Hindlimb muscle (tissue), 1 donor: ENCODE data around the gene KLF13. TPM values are rescaled to one million over a fixed set of nuclear protein-coding genes. Genes with fewer than 3 reads are reported as not detected.

Experiments used
- DNase-seq: peaks from one replicate; pipeline ENCODE4 v3.0.0-alpha.2; 2013
- polyA plus RNA-seq: library from polyadenylated mRNA; unstranded; fragments of 120-200 nt; gene quantifications from one replicate; pipeline ENCODE4 v1.2.1, GENCODE V29; 2013; ENCODE audit not compliant: insufficient read length

The KLF13 gene
- polyA plus RNA-seq, 1 donor = 37.5 TPM

DNA sequence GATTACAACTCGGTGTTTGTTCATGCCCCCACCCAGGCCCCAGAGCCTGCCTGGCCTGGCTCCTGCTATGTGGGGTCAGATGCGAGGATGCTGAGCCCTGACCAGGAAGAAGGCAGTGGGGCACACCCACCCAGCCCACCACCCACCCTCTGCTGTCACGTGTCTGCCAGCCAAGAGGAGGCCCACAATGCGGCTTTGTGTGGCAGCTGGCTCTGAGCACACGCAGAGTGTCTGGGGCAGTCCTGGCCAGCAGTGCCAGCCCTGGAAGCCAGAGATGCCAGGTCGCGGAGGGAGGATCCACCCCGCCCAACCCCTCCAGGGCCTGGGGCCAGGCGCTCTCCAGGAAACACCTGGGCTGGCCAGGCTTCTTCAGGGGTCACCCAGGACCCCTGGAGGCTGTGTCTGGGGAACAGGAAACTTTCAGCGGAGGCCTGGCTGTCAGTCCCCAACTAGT is 26.4 kb upstream of the KLF13 start:
- DNase-seq = no peak

GRCh38 chr15:31300981-31301672 is 25.5 kb upstream of the KLF13 start:
- no peak for DNase-seq

GRCh38 chr15:31301673-31301990 is 25.0 kb upstream of the KLF13 start:
- no peak for DNase-seq

GRCh38 chr15:31302029-31302657 is 24.5 kb upstream of the KLF13 start:
- no peak for DNase-seq

DNA sequence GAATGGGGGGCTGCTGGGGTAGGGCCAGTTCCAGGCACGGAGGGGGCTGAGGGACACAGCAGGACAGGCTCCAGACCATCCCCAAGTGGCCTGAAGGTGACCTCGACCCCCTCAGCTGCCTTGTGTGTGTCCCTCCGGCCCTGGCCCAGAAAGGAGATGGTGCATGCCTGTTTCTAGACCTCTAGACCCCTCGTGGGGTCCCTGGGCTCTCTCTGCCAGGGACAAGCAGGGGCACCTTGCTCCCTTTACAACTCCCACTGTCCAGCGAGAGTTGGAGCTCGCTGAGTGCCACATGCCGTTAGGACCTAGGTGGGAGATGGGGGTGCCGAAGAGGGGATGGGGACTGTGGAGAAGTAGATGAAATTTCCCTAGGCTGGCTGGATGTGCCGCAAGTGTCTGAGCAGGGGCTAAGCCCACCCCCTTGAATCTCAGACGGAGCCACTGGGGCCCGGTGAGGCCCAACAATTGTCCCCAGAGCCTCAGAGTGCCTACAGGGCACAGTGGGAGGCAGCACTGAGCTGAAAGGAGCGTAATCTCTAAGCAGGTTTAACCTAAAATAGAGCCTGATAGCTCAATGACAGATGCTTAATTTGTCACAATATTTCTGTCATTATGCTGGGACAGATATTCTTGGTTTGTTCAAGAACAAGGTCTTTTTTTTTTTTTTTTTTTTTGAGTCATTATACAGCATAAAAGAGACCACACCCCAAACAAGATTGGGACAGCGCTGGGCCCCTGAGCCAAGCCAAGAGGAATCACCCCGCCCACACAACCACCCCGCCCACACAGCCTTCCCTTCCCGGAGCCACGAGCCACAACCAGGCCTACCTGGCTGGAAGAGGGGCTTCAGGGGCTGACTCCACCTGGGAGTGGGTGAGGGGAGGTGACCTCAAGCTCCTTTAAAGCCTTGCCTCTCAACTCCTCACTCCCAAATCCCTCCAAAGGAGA is 23.6 kb upstream of the KLF13 start:
- DNase-seq = no peak

GRCh38 chr15:31303726-31304648 is 22.6 kb upstream of the KLF13 start:
- no peak for DNase-seq

DNA sequence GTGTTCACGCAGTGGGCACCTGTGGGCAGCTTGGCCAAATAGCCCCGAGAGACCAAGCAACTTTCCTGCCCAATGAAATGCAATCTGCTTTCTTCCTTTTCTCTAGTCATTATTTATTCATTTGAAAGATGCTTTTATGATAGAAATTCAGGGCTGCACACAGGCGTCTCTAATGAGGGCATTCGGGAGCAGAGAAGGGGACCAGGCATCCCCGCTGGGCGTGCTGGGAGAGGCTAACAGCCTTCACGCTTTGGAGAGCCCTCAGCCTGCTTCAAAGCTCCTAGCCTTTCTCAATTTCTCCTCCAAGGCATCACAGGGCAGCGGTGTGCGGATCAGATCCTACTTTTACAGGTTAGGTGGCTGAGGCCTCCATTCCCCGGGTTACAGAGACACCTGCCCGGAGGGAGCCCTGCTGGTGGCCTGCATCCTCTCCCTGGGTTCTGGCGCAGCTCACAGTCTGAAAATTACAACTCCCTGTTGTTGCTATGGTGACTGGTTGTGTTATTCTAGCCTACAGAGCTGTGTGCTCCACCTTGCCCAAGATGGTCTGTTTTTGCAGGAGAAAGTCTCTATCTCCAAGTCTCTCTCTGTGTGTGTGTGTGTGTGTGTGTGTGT is 21.8 kb upstream of the KLF13 start:
- no peak for DNase-seq

DNA sequence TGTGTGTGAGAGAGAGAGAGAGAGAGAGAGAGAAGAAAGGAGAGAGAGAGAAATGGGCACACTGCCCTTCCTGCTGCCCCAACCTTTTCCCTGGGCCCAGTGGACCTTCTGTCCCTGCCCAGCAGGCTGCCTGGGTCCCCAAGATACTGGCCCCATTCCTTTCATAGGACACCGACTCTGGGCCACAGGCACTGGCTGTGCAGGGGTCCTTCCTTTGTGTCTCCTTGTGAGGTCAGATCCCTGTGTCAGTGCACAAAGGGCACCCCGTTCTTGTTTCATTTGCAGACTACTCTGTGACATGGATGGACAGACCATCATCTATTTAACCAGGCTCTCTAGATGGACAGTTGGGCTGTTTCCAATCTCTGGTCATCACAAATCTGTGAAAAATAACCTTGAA is 21.3 kb upstream of the KLF13 start:
- no peak for DNase-seq

DNA sequence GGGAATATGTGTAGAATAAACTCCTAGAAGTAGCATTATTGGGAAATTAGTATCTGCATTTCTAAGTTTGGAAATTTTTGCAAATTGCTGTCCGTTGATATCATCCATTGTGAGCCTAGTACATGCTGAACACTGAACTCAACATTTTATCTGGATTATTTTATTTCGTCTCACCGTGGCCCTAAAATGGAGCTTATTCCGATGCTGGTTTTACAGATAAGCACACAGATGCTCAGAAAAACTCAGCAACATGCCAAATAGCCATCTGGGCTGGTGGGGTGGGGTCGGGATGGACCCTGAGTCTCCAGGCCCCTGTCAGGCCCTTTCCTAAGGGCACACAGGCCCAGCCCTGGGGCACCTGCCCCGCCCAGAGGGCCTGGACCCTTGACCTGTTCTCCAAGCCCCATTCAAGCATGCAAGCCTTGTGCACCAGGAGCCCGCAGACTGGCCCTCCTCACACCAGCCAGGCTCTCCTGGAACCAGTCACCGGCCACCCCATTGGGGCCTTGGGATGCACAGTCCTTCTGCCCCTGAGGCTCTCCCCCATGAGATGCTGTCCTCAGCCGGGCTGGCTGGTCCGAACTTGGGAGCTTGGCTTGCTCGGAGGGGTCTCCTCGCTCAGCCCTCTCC is 20.7 kb upstream of the KLF13 start:
- DNase-seq = no peak

GRCh38 chr15:31306426-31307269 is 20.0 kb upstream of the KLF13 start:
- no peak for DNase-seq

DNA sequence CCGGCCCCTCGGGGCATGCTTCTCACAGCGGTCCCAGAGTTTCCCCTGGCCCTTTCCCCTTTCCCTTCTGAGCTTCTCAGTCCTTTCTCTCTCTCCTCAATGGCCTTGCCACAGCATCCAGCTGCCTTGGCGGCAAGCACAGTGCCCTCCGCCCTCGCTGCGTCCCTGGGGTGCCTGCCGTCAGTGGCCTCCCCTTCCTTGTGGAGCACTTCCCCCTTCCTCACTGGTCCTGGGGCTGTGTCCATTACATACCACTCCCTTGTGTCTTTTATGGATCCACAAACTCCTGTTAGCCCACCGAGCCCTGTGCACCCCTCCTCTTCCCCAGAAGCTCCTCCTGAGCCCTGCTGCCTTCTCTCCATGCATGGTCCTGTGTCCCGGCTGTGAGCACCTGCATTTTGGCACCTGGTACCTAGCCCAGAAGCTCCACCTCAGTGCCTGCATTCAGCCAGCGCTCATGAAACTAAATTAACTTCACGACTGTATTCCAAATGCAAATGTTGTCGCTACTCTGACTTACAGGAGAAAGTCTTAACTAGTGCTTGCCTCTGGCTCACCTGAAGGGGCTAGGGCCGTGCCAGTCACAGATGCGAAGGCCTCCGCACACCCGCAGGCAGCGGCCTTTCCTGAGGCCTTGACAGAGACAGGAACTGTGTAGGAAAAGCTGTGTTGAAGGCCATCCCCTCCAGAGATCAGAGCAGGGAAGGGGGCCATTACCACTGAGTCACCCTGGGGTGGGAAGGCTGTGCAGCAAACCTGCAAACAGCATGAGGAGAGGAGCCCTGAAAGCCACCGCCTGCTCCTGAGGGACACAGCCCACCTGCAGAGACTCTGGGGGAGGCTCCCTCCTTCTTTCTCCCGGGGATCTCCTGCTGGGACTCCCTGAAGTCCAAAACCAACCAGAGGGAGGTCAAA is 19.1 kb upstream of the KLF13 start:
- no peak for DNase-seq

- DNase-seq = no peak
Measured at GRCh38 chr15:31308185-31308639, 18.4 kb upstream of the KLF13 start.

DNA sequence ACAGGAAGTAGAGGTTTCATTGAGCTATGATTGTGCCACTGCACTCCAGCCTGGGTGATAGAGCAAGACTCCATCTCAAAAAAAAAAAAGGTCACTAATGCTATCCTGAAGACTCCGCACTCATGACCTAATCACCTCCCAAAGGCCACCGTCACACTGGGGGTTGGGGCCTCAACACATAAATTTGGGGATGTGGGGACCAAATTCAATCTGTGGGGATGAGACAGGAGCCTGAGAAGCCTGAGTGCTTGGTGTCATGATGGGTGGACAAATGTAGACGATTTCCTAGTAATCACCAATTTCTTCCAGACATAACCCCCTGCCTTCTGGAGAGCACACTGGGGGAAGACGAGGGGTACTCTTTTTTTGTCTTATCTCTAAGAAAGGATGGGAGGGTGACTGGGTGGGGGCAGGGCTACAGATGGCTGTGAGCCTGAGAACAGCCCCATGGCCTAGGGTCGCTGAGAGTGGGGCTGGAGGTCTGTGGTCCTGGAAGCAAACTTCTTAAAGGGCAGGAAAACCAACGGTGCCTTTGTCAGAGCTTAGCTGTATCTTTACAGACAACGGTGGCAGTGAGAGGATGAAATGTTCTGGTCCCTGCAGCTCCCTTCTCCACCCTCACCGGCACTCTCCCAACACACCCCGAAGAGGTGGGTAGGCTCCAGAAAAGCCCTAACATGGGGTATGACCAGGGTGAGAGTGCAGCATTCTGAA is 16.6 kb upstream of the KLF13 start:
- no peak for DNase-seq

DNA sequence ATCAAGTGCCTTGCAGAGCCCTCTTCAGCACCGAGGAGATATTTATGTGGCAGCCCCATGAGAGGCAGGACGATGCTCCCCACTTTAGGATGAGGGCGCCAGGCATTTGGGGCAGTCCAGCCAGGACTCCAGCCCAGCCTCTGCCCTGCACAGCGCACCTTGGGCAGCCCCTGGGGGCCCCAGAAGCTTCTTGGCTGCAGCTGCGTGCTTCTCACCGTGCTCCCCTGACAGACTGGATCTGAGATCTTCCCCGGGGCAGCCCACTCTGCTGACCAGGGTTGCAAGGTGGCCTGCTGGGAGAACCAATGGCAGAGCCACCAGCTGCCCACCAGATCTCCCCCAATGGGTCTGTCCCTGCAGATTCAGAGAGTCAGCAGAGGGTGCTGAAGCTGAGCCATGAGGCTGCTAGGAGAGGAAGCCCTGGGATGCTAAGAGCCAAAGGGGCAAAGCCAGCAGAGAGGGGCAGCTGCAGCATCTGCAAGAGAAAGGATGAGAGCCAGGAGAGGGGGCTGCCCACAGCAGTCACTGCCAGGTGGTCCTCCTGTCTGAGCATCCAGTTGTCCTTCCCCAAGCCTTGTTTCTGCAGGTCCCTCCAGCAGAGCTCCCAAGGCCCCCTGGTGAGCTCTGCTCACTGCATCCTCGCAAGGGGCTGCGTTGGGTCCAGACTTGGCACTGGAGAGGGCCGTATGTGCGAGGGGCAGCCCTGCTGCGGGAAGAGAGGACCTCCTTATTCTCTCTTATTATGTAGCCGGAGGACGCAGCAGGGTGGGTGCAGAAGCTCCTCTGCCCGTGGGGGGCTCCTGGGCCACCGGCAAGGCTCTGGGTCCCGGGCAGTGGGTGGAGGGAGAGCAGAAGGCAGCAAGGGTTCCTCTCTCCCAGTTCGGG is 14.7 kb upstream of the KLF13 start:
- no peak for DNase-seq

- DNase-seq = no peak
Measured at GRCh38 chr15:31313223-31313622, 13.4 kb upstream of the KLF13 start.

DNA sequence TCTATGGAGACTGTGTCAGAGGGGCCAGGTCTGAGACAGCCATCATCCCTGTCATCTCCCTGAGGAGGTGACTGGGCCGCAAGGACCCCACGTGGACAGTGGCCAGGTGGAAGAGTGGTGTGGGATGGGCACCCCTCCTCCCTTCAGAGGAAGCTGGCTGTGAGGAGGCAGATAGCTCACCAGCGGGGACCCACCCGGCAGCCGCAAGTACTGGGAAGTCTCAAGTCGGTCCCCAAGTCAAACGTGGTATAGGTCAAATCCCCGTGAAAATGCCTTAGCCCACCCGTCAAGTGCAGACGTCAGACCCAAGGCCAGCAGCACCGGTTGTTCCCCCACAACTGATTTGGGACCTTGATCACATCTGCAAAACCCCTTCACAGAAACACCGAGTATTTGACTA is 12.3 kb upstream of the KLF13 start:
- no peak for DNase-seq

- no peak for DNase-seq
Measured at GRCh38 chr15:31316135-31316795, 10.4 kb upstream of the KLF13 start.
